ENCODE data around the gene GRK2.

- TF ChIP-seq POLR2A (IDR thresholded peaks at IDR 0.05) = no peak
- TF ChIP-seq CTCF (IDR thresholded peaks at IDR 0.05) = no peak
Measured at GRCh38 chr11:67309661-67310061, 43.4 kb downstream of the GRK2 start.

Measured in testis (tissue), 2 donors.